ENCODE data around the gene RBBP6. TPM values are rescaled to one million over a fixed set of nuclear protein-coding genes. Genes with fewer than 3 reads are reported as not detected.
"Not testable (repeated sequence)": the region's sequence is repeated elsewhere in the genome, so short reads cannot be mapped to it uniquely, and the experiment has no call there.

Gene RBBP6
- total RNA-seq, 1 experiment from 2014 or later: 54.8 TPM

GRCh38 chr16:24612656-24613055, 73.3 kb downstream of the RBBP6 start:
- Mint-ChIP-seq H3K27me3 (ENCODE audit: low read depth) (peaks cover 47% of the 10 kb centered on the region), H3K4me3 (no peak overlapping the region), H3K27ac (no peak overlapping the region), H3K9me3 (no peaks in the 10 kb centered on the region), H3K4me1 (peaks cover 20 to 26% of the 10 kb centered on the region in 2 experiments), H3K36me3 (ENCODE audit: insufficient read depth in 1 of 3, low read depth in 3 of 3) (no peaks in the 10 kb centered on the region)
- H4K5ac ChIP-seq (ENCODE audit: insufficient read length, low read depth, low read length): no peak overlapping the region
- no peaks in the 10 kb centered on the region for H3K27me3 ChIP-seq (ENCODE audit: insufficient read depth, low read length)
- H4K20me1 ChIP-seq (ENCODE audit: control insufficient read depth, insufficient read depth, insufficient read length): no peaks in the 10 kb centered on the region
- no peak overlapping the region for H2BK15ac ChIP-seq (ENCODE audit: low read depth, low read length)
- no peak overlapping the region for H3K27ac ChIP-seq (ENCODE audit: insufficient read length, low read depth, low read length)
- no peak overlapping the region for H2BK20ac ChIP-seq (ENCODE audit: low read depth, low read length, poor library complexity, severe bottlenecking)
- H2BK5ac ChIP-seq (ENCODE audit: insufficient read length, low read length): no peak overlapping the region
- H3K14ac ChIP-seq (ENCODE audit: insufficient read depth, low read length): no peak overlapping the region
- DNase-seq: no peak
- H3K4me1 ChIP-seq (ENCODE audit: insufficient read depth, low read length): no peaks in the 10 kb centered on the region
- H4K91ac ChIP-seq (ENCODE audit: insufficient read length, low read depth, low read length): no peak overlapping the region
- no peak overlapping the region for H2BK120ac ChIP-seq (ENCODE audit: low read depth, low read length, poor library complexity, severe bottlenecking)
- H3K79me1 ChIP-seq (ENCODE audit: insufficient read depth, low read depth, low read length, poor library complexity, severe bottlenecking): no peaks in the 10 kb centered on the region
- H3K4me2 ChIP-seq (ENCODE audit: insufficient read depth, insufficient read length, low read length): no peak overlapping the region
- no peak overlapping the region for H3K56ac ChIP-seq (ENCODE audit: insufficient read length, low read depth, low read length)
- no CpG with 5 or more reads among the region's 4 CpGs for WGBS (ENCODE audit: extremely low coverage, insufficient read length, low lambda C conversion rate)
- H3K9ac ChIP-seq (ENCODE audit: extremely low read depth, insufficient read length, low read length): no peak overlapping the region
- H3K23ac ChIP-seq (ENCODE audit: insufficient read length, low read depth, low read length): no peak overlapping the region
- H3T11ph ChIP-seq (ENCODE audit: low read length): no peak overlapping the region
- H2AK5ac ChIP-seq (ENCODE audit: insufficient read length, low read length): no peak overlapping the region
- H3K4ac ChIP-seq (ENCODE audit: low read depth, low read length): no peak overlapping the region
- no peak overlapping the region for H2BK12ac ChIP-seq (ENCODE audit: insufficient read length, low read depth, low read length)
- no peak overlapping the region for H2AFZ ChIP-seq (ENCODE audit: low read length)
- H4K8ac ChIP-seq (replicated peaks; ENCODE audit: insufficient read length, low read depth, low read length): no peak overlapping the region
- no peaks in the 10 kb centered on the region for H3K79me2 ChIP-seq (ENCODE audit: insufficient read depth, low read length)
- TF ChIP-seq CTCF (conservative IDR thresholded peaks at IDR 0.05): no peak
- H3K23me2 ChIP-seq (ENCODE audit: insufficient read length, low read depth, low read length, poor library complexity, severe bottlenecking): peaks cover 4% of the 10 kb centered on the region
- H3K18ac ChIP-seq (ENCODE audit: insufficient read length, low read depth, low read length): no peak overlapping the region
- H3K9me3 ChIP-seq (ENCODE audit: control insufficient read depth, low read depth, low read length): no peaks in the 10 kb centered on the region

GRCh38 chr16:24613267-24613666, 73.9 kb downstream of the RBBP6 start:
- H4K8ac ChIP-seq (replicated peaks; ENCODE audit: insufficient read length, low read depth, low read length); H2BK12ac ChIP-seq (ENCODE audit: insufficient read length, low read depth, low read length); H2BK5ac ChIP-seq (ENCODE audit: insufficient read length, low read length); H3K79me1 ChIP-seq (ENCODE audit: insufficient read depth, low read depth, low read length, poor library complexity, severe bottlenecking); H3K4me3 Mint-ChIP-seq; DNase-seq; H3K9me3 Mint-ChIP-seq; H4K5ac ChIP-seq (ENCODE audit: insufficient read length, low read depth, low read length); H3K18ac ChIP-seq (ENCODE audit: insufficient read length, low read depth, low read length); H2AFZ ChIP-seq (ENCODE audit: low read length); H3K14ac ChIP-seq (ENCODE audit: insufficient read depth, low read length); H2AK5ac ChIP-seq (ENCODE audit: insufficient read length, low read length); H3K4me2 ChIP-seq (ENCODE audit: insufficient read depth, insufficient read length, low read length); H3K27ac ChIP-seq (ENCODE audit: insufficient read length, low read depth, low read length); H3K79me2 ChIP-seq (ENCODE audit: insufficient read depth, low read length); H3K4me1 ChIP-seq (ENCODE audit: insufficient read depth, low read length); H2BK15ac ChIP-seq (ENCODE audit: low read depth, low read length); H3K23ac ChIP-seq (ENCODE audit: insufficient read length, low read depth, low read length); H3K9ac ChIP-seq (ENCODE audit: extremely low read depth, insufficient read length, low read length); H3K4ac ChIP-seq (ENCODE audit: low read depth, low read length); H3K56ac ChIP-seq (ENCODE audit: insufficient read length, low read depth, low read length); H4K20me1 ChIP-seq (ENCODE audit: control insufficient read depth, insufficient read depth, insufficient read length); H3T11ph ChIP-seq (ENCODE audit: low read length); H3K27ac Mint-ChIP-seq; H4K91ac ChIP-seq (ENCODE audit: insufficient read length, low read depth, low read length); H2BK120ac ChIP-seq (ENCODE audit: low read depth, low read length, poor library complexity, severe bottlenecking); H3K27me3 ChIP-seq (ENCODE audit: insufficient read depth, low read length); H3K9me3 ChIP-seq (ENCODE audit: control insufficient read depth, low read depth, low read length); H3K36me3 Mint-ChIP-seq (ENCODE audit: insufficient read depth in 1 of 3, low read depth in 3 of 3); H3K23me2 ChIP-seq (ENCODE audit: insufficient read length, low read depth, low read length, poor library complexity, severe bottlenecking); H2BK20ac ChIP-seq (ENCODE audit: low read depth, low read length, poor library complexity, severe bottlenecking): not testable (repeated sequence)
- peaks cover 40% of the 10 kb centered on the region for H3K27me3 Mint-ChIP-seq (ENCODE audit: low read depth)
- WGBS (ENCODE audit: extremely low coverage, insufficient read length, low lambda C conversion rate): no CpG with 5 or more reads among the region's 5 CpGs
- H3K4me1 Mint-ChIP-seq: peaks cover 20 to 26% of the 10 kb centered on the region in 2 experiments

Measured in H9 (cell line).